ENCODE measurements around the gene CCDC80. TPM values are rescaled to one million over a fixed set of nuclear protein-coding genes. Genes with fewer than 3 reads are reported as not detected.

Gene CCDC80
- total and polyA plus RNA-seq, 2 experiments from 2014 or later = 26.4 to 27.7 TPM

GRCh38 chr3:112593258-112593657 is 47.7 kb downstream of the CCDC80 start:
- peaks cover 8% of the 10 kb centered on the region for H3K4me1 ChIP-seq (ENCODE audit: low read depth)
- no peaks in the 10 kb centered on the region for H3K9me3 ChIP-seq (ENCODE audit: low read depth)
- H3K27me3 ChIP-seq = no peaks in the 10 kb centered on the region
- no peaks in the 10 kb centered on the region for H3K36me3 ChIP-seq
- H3K4me3 ChIP-seq = no peak overlapping the region
- no peak for DNase-seq (ENCODE audit: low read depth in 1 of 2, low spot score in 1 of 2)
- no peak overlapping the region for H3K27ac ChIP-seq
- no peak for TF ChIP-seq CTCF (IDR thresholded peaks at IDR 0.05; ENCODE audit: low read depth, low read length)

GRCh38 chr3:112587336-112587735 is 53.6 kb downstream of the CCDC80 start:
- Histone ChIP-seq H3K27ac (no peak overlapping the region), H3K27me3 (no peaks in the 10 kb centered on the region), H3K4me3 (no peak overlapping the region), H3K36me3 (peaks cover 9% of the 10 kb centered on the region), H3K4me1 (ENCODE audit: low read depth) (peaks cover 18% of the 10 kb centered on the region), H3K9me3 (ENCODE audit: low read depth) (no peaks in the 10 kb centered on the region)
- peak in 1 of 2 donors; percentile 14 for DNase-seq (ENCODE audit: low read depth in 1 of 2, low spot score in 1 of 2)
- no peak for TF ChIP-seq CTCF (IDR thresholded peaks at IDR 0.05; ENCODE audit: low read depth, low read length)

GRCh38 chr3:112585782-112586181 is 55.2 kb downstream of the CCDC80 start:
- DNase-seq (ENCODE audit: low read depth in 1 of 2, low spot score in 1 of 2) = no peak
- no peak for TF ChIP-seq CTCF (IDR thresholded peaks at IDR 0.05; ENCODE audit: low read depth, low read length)
- Histone ChIP-seq H3K27me3 (no peaks in the 10 kb centered on the region), H3K27ac (no peak overlapping the region), H3K9me3 (ENCODE audit: low read depth) (no peaks in the 10 kb centered on the region), H3K4me3 (no peak overlapping the region), H3K36me3 (peaks cover 9% of the 10 kb centered on the region), H3K4me1 (ENCODE audit: low read depth) (peaks cover 18% of the 10 kb centered on the region)

- H3K4me1 ChIP-seq (ENCODE audit: low read depth) = peaks cover 18% of the 10 kb centered on the region
- DNase-seq (ENCODE audit: low read depth in 1 of 2, low spot score in 1 of 2) = no peak
- TF ChIP-seq CTCF (IDR thresholded peaks at IDR 0.05; ENCODE audit: low read depth, low read length) = no peak
- H3K27me3 ChIP-seq = no peaks in the 10 kb centered on the region
- no peaks in the 10 kb centered on the region for H3K9me3 ChIP-seq (ENCODE audit: low read depth)
- H3K4me3 ChIP-seq = no peak overlapping the region
- peaks cover 9% of the 10 kb centered on the region for H3K36me3 ChIP-seq
- no peak overlapping the region for H3K27ac ChIP-seq
These were observed 57.8 kb downstream of the CCDC80 start for GRCh38 chr3:112583105-112583504.

- Histone ChIP-seq H3K36me3 (peaks cover 9% of the 10 kb centered on the region), H3K9me3 (ENCODE audit: low read depth) (no peaks in the 10 kb centered on the region), H3K27me3 (no peaks in the 10 kb centered on the region), H3K4me1 (ENCODE audit: low read depth) (peaks cover 18% of the 10 kb centered on the region), H3K27ac (no peak overlapping the region), H3K4me3 (no peak overlapping the region)
- TF ChIP-seq CTCF (IDR thresholded peaks at IDR 0.05; ENCODE audit: low read depth, low read length) = peak; percentile 66
- DNase-seq (ENCODE audit: low read depth in 1 of 2, low spot score in 1 of 2) = peak; percentile 49 to 84
These were observed 58.6 kb downstream of the CCDC80 start for GRCh38 chr3:112582244-112582874.

All from cardiac muscle cell (in vitro differentiated cells and primary cell).